Kidney glomerular epithelial cell (primary cell): ENCODE measurements around the gene DLEU7.

Experiments used
- DNase-seq: peaks from one replicate; lab custom pipeline; 2025; lab: John Stamatoyannopoulos, UW

The DLEU7 gene

DNA sequence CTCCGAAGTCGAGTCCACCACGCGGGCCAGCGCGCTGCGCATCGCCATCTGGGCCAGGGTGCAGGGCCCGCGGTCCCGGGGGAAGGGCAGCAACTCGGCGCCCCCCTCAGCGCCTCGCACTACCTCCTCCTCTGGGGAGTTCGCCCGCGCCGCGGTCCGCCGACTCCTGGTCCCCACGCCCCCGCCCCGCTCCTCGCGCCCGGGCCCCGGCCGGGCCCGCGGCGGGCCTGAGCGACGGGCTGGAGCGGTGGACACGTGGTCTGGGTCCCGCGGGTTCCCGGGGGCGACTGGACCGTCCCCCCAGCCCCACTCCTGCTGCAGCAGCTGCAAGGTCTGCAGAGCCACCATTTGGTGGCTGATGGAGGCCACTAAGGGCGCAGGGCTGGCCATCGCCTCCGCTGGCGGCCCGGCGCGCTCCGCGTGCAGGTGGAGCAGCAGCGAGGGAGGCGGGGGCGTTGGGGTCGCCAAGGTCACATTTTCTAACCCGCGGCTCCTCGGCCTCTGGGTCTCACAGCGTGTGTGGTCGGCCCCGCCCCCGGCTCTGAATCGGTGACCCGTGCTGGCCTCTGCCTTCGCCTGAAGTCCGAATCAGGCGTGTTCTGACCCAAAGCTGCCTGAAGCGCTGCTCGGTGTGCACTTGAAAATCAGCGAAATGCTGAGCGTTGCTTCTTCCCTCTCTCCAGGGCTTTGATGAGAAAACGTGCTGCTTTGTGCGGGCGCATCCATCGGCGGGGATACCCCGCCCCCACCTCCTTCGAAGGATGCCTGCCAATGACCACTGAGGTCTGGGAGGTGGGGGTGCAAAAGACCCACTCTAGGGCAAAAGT, at the start of gene DLEU7:
Gene DLEU7, minus strand, starts transcription at position 436 of the 827 bp plus-strand sequence. Its CDS starts 46 bp downstream, at position 390.
- DNase-seq, result no peak

DNA sequence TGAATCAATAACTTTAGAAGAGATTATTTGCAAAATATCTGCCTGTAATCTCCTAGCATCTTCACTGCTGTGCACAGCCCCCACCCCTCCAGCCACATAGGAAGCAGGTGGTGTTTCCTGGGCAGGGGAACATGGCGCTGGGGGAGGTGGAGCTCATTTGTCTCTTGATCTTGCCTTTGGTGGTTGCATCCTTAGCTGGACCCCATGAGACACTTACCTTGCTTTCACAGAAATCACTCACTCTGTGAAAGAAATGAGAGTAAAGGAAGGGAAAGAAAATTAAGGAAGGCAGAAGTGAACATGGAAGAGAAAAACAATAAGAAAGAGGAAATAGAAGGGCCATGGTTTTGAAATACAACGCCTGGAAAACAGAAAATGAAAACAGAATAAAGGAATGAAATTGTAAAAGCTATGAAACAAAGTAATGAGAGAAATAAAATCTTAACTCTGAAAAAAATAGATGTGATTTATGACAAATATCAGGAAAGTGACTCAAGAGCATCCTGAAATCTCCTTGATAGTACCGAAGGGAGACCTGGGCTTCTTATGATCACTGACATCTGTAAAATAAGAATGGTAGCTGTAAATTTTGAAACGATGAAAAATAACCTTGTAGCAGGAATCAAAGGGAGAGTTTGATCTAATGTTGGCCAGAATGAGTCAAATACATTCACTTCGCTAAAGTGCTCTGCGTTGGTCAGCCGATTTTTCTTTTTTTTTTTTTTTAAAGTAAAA, 48.9 kb upstream of the DLEU7 start:
- no peak for DNase-seq

DNA sequence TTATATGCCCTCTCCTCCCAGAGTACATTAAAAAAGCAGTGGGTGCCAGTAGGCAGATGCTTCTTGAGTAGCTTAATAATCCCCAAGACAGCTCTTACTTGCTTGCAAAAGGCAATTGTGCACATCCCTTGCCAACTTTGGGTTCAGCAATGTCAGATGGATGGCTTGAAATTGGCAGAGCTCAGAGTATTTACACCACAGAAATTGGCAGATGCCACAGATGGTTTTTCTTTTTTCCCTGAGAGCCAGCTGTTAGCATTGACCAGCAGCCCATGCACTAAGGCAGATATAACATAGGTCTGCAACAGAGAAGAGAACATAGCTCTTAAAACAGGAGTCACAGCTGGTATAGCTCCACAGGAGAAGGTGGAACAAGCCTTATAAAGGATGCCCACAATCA, 47.7 kb upstream of the DLEU7 start:
- no peak for DNase-seq

DNA sequence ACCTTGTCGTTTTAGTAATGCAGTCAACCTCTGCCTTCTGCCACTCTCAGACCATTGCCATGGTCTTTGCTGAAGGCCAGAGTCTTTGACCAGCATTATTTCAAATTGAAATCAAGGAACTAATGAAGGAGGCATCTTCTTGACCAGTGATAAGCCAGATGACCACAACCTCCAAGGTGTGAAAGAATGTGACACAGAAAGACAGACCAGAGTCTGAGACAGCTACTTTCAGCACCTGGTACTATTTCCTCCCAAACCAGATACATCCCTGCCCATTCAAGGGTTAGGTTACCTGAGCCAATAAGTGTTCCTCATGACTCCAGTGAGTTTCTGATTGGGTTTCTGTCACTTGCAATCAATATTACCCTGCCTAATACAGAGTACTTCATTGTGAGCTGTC, 45.8 kb upstream of the DLEU7 start:
- DNase-seq, result no peak

DNA sequence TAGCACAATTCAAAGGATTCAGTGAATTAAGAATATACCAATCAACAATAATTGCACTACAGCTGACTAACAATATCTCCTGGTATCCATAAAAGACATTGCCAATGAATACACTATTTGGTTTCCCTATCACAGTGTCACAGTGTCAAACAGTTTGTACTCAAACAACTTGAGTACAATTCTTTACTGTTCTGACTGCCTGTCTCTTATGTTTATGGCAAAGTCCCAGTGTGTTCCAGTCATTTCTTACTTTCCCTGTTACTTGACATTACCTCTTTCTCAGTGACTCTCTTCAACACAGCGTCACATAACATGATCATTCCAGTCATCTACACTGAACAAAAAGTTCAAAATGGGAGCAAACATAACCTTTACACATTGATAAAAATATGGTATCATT, 44.9 kb upstream of the DLEU7 start:
- no peak for DNase-seq

DNA sequence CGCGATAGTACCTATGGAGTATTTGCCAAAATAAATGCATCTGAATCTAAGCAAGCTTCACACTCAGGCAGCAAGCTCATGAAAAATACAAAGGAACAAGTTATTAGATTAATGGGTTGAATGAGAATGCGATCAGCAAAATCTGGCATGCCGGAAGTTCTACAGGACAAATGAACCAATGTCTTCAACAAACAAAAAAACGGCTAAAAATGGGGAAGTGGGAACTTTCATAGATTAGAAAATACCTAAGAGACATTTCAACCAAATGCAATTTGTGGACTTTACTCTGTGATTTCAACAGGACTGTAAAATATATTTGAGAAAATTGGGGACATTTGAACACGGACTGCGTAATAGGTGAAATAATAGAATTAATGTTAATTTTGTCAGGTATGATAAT, 43.7 kb upstream of the DLEU7 start:
- DNase-seq, result no peak

DNA sequence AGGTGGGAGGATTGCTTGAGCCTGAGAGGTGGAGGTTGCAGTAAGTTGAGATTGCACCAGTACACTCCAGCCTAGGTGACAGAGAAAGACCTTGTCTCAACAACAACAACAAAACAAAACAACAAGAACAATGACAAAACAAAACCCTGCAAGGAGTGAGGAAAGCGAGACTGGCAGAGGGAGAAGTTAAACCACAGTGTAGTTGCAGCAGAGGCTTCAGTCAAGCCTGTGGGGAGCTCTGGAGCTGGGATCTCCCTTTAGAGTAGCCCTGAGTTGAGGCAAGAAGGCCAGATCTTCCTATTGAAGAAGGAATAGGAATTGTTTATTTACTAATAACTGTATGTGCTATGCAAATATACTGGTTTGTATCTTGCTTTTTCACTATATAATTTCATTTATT, 40.8 kb upstream of the DLEU7 start:
- no peak for DNase-seq

DNA sequence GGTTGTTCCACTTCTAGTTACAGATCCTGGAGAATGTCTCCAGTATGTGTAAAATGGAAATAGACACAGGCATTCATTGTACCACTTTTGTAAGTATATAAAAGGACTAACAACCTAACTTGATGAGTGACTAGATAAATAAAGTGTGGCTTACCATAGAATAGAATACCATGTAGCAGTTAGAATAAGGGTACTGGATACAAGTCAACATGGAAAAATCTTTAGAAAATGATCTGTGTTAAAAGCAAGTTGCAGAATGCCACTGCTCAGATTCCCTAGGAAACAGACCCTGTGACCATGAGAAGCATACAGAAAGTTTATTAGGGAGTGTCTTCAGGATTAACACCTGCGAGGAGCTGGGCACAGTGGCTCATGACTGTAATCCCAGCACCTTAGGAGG, 40.2 kb upstream of the DLEU7 start:
- DNase-seq, result no peak

DNA sequence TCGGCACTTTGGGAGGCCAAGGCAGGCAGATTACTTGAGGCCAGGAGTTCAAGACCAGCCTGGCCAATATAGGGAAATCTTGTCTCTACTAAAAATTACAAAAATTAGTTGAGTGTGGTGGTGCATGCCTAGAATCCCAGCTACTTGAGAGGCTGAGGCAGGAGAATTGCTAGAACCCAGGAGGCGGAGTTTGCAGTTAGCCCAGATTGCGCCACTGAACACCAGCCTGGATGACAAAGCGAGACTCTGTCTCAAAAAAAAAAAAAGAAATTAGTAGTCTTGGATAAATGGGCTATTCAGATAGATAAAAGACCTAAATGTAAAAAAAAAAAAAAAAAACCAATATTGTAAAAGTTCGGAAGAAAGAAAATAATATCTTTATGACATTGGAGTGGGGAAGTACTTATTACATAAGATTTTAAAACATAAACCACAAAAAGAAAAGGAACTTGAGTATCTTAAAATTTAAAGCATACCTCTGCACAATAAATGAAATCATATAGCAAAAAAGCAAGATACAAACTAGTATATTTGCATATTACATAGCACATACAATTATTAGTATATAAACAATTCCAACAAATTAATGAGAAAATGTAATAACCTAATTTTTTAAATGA, 39.4 kb upstream of the DLEU7 start:
- no peak for DNase-seq

DNA sequence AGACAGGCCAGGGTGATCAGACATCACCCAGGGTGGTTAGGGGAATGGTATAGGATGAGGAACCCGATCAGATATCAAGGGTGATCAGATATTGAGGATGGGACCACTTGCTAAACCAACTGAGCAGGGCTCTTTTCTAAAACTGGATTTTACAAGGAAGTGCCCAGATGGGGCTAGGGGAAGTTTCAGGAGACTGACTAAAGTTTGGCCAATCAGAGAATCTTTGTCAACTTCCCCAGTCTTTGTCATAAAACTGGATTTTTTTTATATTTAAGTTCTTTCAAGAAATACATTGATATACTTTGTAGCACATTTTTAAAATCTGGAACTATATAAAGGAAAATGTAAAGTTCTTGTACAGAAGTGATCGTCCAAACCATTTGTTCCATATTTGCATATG, 30.5 kb upstream of the DLEU7 start:
- DNase-seq, result no peak

DNA sequence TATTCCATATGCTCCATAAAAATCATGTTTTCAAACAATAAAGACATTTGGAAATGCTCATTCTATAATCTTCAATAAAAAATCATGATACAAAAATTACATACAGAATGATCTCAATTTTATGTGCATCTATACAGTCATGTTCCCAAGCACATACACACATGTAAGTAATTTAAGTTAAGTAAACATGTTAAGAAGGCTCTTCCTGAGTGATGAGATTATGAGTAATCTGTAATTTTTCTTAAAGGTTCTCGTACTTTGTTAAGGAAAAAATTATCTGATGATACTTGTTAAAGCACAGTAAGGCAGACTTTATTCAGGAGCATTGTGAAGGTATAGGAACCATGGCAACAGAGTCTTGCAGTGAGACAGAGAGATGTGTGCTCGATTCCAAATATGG, 30.0 kb upstream of the DLEU7 start:
- DNase-seq, result no peak

DNA sequence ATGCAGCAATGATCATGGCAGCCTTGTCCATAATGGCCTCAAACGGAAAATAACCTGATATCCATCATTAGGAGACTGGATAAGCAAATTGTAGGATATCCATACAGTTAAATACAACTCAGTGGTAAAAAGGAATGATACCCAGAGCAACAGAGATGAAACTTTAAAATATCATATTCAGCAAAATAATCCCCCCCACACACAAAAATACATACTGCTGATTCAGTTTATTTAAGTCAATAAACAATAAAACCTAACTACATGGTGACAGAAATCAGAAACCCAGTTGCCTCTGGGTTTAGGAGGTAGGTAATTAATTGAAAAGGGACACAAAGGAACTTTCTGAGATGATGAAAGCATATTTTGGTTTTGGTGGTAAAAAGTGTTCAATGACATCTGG, 27.9 kb upstream of the DLEU7 start:
- DNase-seq, result no peak

DNA sequence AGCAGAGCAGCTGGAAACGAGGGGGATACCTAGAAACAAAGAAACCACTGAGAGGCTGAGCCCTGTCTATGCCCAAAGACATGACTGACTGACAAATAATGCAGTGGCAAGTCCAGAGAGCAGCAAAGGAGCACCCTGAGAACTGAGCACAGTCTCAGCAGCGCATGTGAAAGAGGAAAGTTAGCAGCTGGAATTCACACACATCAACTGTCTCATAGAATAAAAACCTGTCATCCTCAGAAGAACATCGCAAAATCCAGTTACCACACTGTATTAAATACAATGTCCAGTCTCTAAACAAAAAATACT, 24.1 kb upstream of the DLEU7 start:
- DNase-seq, result no peak

DNA sequence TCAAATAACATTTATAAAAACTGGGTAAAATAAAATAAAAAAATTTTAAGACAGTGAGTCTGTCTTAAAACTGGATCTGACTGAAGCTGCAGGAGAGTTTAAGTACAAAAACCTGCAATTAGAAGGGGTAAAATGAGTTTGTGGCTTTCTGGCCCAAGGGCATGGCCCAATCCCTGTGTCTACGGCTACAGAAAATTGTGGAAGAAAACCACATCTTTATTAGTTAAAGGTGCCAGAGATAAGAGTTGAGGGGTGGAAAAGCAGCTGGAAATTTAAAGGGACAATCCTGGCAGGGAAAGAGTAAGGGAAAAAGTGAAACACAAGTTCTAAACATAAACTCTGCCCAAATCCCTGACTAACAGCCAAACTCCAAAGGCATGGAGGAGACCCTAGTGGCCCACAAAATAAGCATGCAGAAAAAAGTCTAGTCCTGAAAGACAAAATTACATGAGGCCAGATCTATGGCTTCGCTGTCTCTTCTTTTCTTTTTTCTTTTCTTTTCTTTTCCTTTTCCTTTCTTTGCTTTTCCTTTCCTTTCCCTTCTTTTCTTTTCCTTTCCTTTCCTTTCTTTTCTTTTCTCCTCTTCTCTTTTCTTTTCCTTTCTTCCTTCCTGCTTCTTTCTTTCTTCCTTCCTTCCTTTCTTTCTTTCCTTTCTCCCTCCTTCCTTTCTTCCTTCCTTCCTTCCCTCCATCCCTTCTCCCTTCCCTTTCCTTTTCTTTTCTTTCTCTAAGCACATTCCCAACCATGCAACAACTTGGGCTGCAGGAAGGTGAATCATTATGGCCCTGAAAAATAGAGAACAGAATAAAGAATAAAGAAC, 23.5 kb upstream of the DLEU7 start:
- DNase-seq, result no peak

DNA sequence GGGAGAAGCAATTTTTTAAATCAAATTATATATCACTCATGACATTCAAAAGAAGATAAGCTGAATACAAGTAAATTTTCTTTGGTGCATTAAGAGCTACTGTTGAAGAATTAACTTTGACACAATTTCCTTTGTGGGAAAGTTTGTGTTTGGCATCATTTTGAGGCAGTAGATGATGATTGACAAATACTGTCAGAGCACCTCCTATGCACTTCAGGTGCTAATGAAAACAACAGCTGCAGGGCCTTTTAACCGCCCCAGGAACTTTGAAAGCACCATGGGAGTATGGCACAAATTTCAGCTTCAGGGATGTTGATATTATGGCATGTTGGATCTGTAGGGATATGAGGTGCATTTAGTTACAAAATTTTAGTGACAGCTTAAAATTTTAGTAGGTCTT, 21.0 kb upstream of the DLEU7 start:
- no peak for DNase-seq

DNA sequence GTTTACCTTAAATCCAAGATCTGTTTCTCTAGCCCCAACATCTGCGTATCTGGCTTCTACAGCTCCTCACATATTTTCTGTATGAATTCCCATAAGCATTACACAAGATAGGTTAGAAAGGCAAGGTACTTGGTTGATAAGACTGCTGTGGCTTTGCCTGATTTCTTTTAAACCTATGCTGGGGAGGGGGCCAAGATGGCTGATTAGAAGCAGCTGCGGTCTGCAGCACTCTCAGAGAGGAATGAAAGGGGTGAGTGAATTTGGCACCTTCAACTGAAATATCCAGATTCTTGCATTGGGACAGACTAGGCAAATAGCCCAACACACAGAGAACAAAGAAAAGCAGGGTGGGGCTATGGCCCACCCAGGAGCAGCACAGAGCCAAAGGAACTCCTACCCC, 12.2 kb upstream of the DLEU7 start:
- no peak for DNase-seq

DNA sequence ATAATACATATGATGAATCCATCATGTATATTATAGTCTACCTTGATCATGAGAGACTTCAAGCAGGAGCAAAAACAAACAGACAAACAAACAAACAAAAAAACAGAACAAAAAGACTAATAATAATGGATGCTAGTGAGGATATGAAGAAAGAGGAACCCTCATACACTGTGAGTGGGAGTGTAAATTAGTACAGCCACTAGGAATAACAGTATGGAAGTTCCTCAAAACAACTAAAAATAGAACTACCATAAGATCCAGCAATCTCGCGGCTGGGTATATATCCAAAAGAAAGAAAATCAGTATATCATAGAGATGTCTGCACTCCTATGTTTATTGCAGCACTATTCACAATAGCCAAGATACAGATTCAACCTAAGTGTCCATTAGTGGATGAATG, 7.0 kb upstream of the DLEU7 start:
- DNase-seq, result no peak

DNA sequence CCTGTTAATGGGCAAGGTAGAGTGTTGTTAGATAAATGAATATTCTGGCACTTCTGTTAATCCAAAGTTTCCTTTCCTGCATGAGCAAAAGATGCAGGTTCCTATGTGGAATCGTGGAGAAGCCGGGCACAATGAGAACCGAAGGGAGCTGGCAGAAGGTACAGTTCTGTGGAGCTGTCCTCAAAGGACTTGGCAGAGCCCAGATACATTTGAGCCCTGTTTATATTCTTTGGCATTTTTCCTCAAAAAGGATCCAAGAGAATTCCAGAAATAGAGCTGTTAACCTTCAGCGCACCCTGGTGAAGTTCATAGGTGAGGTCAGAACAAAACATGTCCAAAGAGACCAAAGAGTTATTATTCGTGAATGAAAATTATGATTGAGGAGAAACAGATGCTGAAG, 4.0 kb upstream of the DLEU7 start:
- DNase-seq, result no peak

DNA sequence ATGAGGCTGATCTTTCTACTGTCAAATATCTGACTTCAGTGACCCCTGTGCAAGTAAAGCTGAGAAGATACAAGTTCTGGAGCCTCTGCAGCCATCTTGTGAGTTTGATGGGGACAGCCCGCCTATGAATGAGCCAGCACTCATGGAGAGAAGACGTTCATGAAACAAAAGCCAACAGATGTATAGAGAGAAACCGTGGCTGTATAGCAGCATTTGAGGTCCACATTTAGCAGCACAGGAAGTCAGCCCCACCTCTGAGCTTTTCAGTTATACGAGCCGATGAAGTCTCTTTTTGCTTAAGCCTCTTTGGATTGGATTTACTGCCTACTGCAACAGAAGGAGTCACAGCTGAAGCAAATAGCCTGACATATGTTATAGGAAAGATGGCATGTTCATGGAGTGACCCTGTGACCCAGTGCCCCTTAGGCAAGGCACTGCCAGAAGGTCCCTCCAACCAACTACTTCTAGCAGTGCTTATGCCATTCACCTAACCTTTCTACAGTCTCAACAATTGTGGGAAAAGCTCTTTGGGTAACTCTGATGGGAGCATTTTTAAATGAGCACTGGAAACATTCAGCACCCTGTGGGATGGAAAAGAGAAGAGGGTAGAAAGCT, 3.5 kb upstream of the DLEU7 start:
- DNase-seq, result no peak

DNA sequence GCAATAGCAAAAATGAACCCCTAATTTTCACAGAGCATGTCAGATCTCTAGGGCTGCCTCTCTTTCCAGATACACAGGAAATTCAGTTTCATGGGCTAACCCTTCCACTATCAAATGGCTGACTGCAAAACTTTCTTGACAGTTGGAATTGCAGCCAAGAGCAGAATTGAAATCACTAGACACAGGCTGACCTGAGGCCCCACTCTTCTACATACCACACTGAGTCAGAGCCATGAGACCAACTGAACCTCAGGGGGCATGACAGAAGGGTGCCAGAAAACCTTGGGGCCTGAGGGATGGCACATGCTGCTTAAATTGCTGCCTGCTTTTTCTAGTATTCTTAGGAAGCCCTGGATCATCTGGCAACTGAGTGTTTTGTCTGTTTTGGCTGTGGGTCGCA, 1.7 kb upstream of the DLEU7 start:
- no peak for DNase-seq

DNA sequence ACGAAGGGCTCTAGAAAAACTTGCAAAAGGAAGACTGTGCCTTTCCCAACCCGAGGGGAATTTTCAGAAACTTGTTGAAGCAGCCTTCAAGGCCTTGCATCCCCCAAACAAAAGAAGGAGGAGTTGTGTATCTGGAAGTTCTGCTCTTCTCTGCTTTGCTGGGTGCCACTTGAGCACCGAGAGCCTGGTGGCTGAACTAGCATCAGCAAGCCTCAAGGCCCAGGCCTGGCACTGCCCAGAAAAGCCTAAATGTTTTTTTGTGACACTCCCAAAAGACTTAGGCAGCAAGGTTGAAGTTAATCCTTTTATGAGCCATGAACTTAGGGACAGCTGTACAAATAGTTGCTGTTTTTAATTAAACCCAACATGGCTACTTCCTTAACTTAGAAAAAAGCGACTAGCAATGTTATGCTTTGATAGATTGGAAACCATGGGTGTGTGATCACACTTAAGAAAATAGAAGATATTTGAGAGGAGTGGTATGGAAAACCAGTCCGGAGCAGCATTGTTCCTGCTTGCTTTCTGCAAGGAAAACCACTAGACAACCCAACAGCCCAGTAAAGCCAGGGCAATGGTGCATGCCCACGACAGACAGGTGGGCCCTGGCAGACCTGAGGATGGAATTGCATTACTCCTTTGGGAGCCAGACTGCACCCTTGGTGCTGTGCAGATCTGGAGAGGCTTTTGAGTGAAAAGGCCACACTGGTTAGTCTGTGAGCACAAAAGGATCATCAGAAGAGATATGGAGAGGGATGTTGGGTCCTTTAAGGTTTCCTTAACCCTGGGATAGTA, 788 bp upstream of the DLEU7 start:
- DNase-seq, result no peak

DNA sequence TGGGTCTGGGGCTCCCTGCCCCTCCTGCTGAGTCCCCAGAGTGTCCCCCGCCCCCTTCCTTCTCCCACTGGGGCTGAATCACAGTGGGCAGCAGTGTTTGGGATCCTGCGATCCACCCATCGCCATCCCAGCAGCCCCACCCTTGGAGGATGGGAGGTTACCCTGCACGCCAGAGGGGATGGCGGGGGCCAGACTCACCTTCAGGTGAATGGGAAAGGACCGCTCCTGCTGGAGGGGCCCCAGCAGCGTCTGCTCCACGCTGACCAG, 569 bp downstream of the DLEU7 start:
- DNase-seq, result no peak
